GM23338 (cell line): Measurements from ENCODE around the gene SMOC1. TPM values are rescaled to one million over a fixed set of nuclear protein-coding genes. Genes with fewer than 3 reads are reported as not detected.

Source experiments
- ATAC-seq: fragments of 200-7000 bp; cut with Tn5 transposase; 3 replicates; pipeline ENCODE4 v1.9.1; 2020
- DNase-seq: peaks from one replicate; pipeline ENCODE4 v3.0.0-alpha.2; 2015; ENCODE audit warnings: low spot score
- H2AFZ ChIP-seq: fragments of 200-600 bp; sonication (generic); 2 replicates; pipeline ENCODE4 v1.8.0; 2016; ENCODE audit warnings: antibody characterized with exemption, mild to moderate bottlenecking, moderate library complexity
- H3F3A ChIP-seq: fragments of 200-600 bp; sonication (generic); replicated peaks from 2 replicates; pipeline ENCODE4 v1.8.0; 2017; ENCODE audit warnings: antibody characterized with exemption, mixed run types, low read depth
- H3K27ac ChIP-seq: fragments of 200-600 bp; sonication (generic); 2 replicates; pipeline ENCODE4 v1.6.1; 2016; ENCODE audit warnings: low read depth
- H3K27me3 ChIP-seq: fragments of 200-600 bp; sonication (generic); 2 replicates; pipeline ENCODE4 v1.8.0; 2016; ENCODE audit warnings: mild to moderate bottlenecking, mixed run types, moderate library complexity; ENCODE audit not compliant: insufficient read depth
- H3K36me3 ChIP-seq: fragments of 200-600 bp; sonication (generic); 2 replicates; pipeline ENCODE4 v1.8.0; 2016; ENCODE audit warnings: mild to moderate bottlenecking; ENCODE audit not compliant: insufficient read depth
- H3K4me1 ChIP-seq: fragments of 200-600 bp; sonication (generic); 2 replicates; pipeline ENCODE4 v1.8.0; 2016; ENCODE audit warnings: mild to moderate bottlenecking, moderate library complexity; ENCODE audit not compliant: insufficient read depth
- H3K4me2 ChIP-seq: fragments of 200-600 bp; sonication (generic); 2 replicates; pipeline ENCODE4 v1.7.1; 2017; ENCODE audit warnings: mixed run types
- H3K4me3 ChIP-seq: fragments of 200-600 bp; sonication (generic); 2 replicates; pipeline ENCODE4 v1.6.1; 2016; ENCODE audit warnings: mixed run types
- H3K79me2 ChIP-seq: fragments of 200-600 bp; sonication (generic); replicated peaks from 2 replicates; pipeline ENCODE4 v1.8.0; 2017; ENCODE audit warnings: mild to moderate bottlenecking; ENCODE audit not compliant: insufficient read depth
- H3K9me2 ChIP-seq: fragments of 200-600 bp; sonication (generic); 2 replicates; pipeline ENCODE4 v1.8.0; 2017; ENCODE audit not compliant: insufficient read depth
- H4K20me1 ChIP-seq: fragments of 200-600 bp; sonication (generic); replicated peaks from 2 replicates; pipeline ENCODE4 v1.8.0; 2017; ENCODE audit warnings: mild to moderate bottlenecking; ENCODE audit not compliant: insufficient read depth
- H3K27ac Mint-ChIP-seq: 2 replicates; pipeline ENCODE4 v1.8.0; 2020; ENCODE audit warnings: inconsistent platforms, mild to moderate bottlenecking, moderate library complexity, mixed read lengths
- H3K27me3 Mint-ChIP-seq: 3 replicates; pipeline ENCODE4 v1.8.0; 2022; ENCODE audit warnings: low read depth, mild to moderate bottlenecking, moderate library complexity, mixed read lengths, inconsistent platforms; ENCODE audit not compliant: insufficient read depth, poor library complexity
- H3K36me3 Mint-ChIP-seq: 3 replicates; pipeline ENCODE4 v1.8.0; 2021; ENCODE audit warnings: low read depth, mild to moderate bottlenecking, inconsistent platforms, moderate library complexity, mixed read lengths
- H3K4me1 Mint-ChIP-seq: 3 replicates; pipeline ENCODE4 v1.8.0; 2020; ENCODE audit warnings: mild to moderate bottlenecking, inconsistent platforms, mixed read lengths
- H3K4me3 Mint-ChIP-seq: 3 replicates; pipeline ENCODE4 v1.8.0; 2021; ENCODE audit warnings: moderate library complexity, mild to moderate bottlenecking, inconsistent platforms, mixed read lengths
- H3K9me3 Mint-ChIP-seq: 3 replicates; pipeline ENCODE4 v1.8.0; 2020; ENCODE audit warnings: moderate library complexity, mild to moderate bottlenecking, inconsistent platforms, mixed read lengths
- CREB1 ChIP-seq: fragments of 250-450 bp; sonication (Bioruptor Pico); IDR thresholded peaks from 2 replicates; pipeline ENCODE4 v1.5.0; 2020; ENCODE audit warnings: low read depth, mild to moderate bottlenecking, moderate library complexity
- CTCF ChIP-seq, 2 experiments: fragments of 200-600 bp in 1 of 2; sonication (generic) in 1 of 2; conservative IDR thresholded peaks; 2 replicates each; pipeline versions ENCODE4 v1.5.1 to v1.6.1; 2016 to 2017; ENCODE audit warnings: antibody characterized with exemption in 2 of 2, low read depth in 2 of 2, mild to moderate bottlenecking in 2 of 2, moderate library complexity in 1 of 2
- EZH2 ChIP-seq: fragments of 200-600 bp; sonication (generic); IDR thresholded peaks from one replicate; pipeline ENCODE4 v1.8.0; 2017; ENCODE audit warnings: antibody characterized with exemption, mild to moderate bottlenecking, low read depth; ENCODE audit not compliant: unreplicated experiment
- EZH2phosphoT487 ChIP-seq: fragments of 200-600 bp; sonication (generic); IDR thresholded peaks from one replicate; pipeline ENCODE4 v1.8.1; 2018; ENCODE audit warnings: antibody characterized with exemption; ENCODE audit not compliant: unreplicated experiment
- JUNB ChIP-seq: IDR thresholded peaks from one replicate; pipeline ENCODE4 v1.6.1; 2016; ENCODE audit warnings: antibody characterized with exemption; ENCODE audit not compliant: unreplicated experiment
- NANOG ChIP-seq: IDR thresholded peaks from 2 replicates; pipeline ENCODE4 v1.6.1; 2016; ENCODE audit warnings: antibody characterized with exemption, borderline replicate concordance
- POLR2AphosphoS5 ChIP-seq: IDR thresholded peaks from 2 replicates; pipeline ENCODE4 v1.6.1; 2016; ENCODE audit warnings: antibody characterized with exemption, low read depth
- REST ChIP-seq: IDR thresholded peaks from one replicate; pipeline ENCODE4 v1.6.1; 2018; ENCODE audit warnings: antibody characterized with exemption; ENCODE audit not compliant: unreplicated experiment
- STAT1 ChIP-seq: IDR thresholded peaks from one replicate; pipeline ENCODE4 v1.6.1; 2016; ENCODE audit warnings: antibody characterized with exemption; ENCODE audit not compliant: unreplicated experiment
- ZNF114 ChIP-seq: fragments of 250-450 bp; sonication (Bioruptor Pico); IDR thresholded peaks from 2 replicates; pipeline ENCODE4 v1.5.0; 2020; ENCODE audit warnings: mild to moderate bottlenecking, moderate library complexity
- ZNF331 ChIP-seq: fragments of 250-450 bp; sonication (Bioruptor Pico); IDR thresholded peaks from 2 replicates; pipeline ENCODE4 v1.5.0; 2020; ENCODE audit warnings: low read depth, mild to moderate bottlenecking, moderate library complexity
- polyA plus RNA-seq: library from polyadenylated mRNA; unstranded; fragments of >200 nt; fragmentation: Nextera tagmentation; extraction: Ambion mirVana; gene quantifications from 2 replicates; pipeline ENCODE4 v1.2.1, GENCODE V29; 2016
- total RNA-seq: library from RNA; depleted of rRNA; stranded (reverse); fragments of >200 nt; shearing (Covaris generic); gene quantifications from 2 replicates; pipeline ENCODE4 v1.2.3, GENCODE V29; 2014
- TF ChIP-seq, protein P1 (sequence below): IDR thresholded peaks from 2 replicates; pipeline ENCODE4 v1.6.1; 2016; ENCODE audit warnings: antibody characterized with exemption
- TF ChIP-seq, protein P2 (sequence below): fragments of 250-450 bp; sonication (Bioruptor Pico); IDR thresholded peaks from 2 replicates; pipeline ENCODE4 v1.5.0; 2020; ENCODE audit warnings: mild to moderate bottlenecking, moderate library complexity

SMOC1 gene
- total and polyA plus RNA-seq, 2 experiments from 2014 or later = 0.79 to 1.6 TPM

DNA sequence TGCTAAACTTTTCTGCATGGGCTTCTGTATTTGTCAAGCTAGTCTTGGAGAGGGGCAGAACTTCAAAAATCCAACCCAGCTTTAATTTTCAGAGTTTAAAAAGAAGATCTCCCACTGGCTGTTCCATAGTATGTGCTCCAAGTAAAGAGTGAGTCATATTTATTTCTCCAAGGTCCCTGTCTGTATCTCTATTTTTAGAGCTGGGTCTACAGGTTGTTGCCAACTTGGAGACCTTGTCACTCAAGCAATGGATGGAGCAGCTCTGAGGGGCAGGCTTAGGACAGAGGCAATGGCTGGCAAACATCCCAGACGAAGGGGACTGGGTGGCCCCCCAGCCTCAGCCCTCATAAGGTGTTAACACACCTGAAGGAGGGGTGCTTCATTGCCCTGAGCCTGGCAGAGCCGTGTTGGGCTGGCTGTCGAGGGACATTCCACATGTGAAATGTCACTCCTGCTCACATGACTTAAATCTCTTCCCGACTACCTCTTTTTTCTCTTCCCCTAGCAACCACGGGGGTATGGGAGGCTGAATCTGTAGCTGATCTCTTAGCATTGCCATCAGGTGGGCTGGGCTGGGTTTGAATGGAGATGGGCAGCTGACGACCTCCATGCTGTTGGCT lies 103.1 kb downstream of the SMOC1 start:
- Histone ChIP-seq H3K9me2 (peaks cover 5% of the 10 kb centered on the region), H3K79me2 (no peaks in the 10 kb centered on the region), H3K36me3 (no peaks in the 10 kb centered on the region), H4K20me1 (no peaks in the 10 kb centered on the region), H3K4me3 (no peak overlapping the region), H3K27me3 (no peaks in the 10 kb centered on the region), H2AFZ (no peak overlapping the region), H3K4me1 (peaks cover 3% of the 10 kb centered on the region), H3K27ac (no peak overlapping the region), H3F3A (no peaks in the 10 kb centered on the region), H3K4me2 (no peak overlapping the region)
- H3K4me1 Mint-ChIP-seq = peaks cover 32% of the 10 kb centered on the region
- no peaks in the 10 kb centered on the region for H3K9me3 Mint-ChIP-seq
- no peak overlapping the region for H3K4me3 Mint-ChIP-seq
- H3K36me3 Mint-ChIP-seq = no peaks in the 10 kb centered on the region
- H3K27me3 Mint-ChIP-seq = peaks cover 6% of the 10 kb centered on the region
- H3K27ac Mint-ChIP-seq = no peak overlapping the region
- DNase-seq = no peak
- ATAC-seq = no peak
- TF ChIP-seq, protein P1, sequence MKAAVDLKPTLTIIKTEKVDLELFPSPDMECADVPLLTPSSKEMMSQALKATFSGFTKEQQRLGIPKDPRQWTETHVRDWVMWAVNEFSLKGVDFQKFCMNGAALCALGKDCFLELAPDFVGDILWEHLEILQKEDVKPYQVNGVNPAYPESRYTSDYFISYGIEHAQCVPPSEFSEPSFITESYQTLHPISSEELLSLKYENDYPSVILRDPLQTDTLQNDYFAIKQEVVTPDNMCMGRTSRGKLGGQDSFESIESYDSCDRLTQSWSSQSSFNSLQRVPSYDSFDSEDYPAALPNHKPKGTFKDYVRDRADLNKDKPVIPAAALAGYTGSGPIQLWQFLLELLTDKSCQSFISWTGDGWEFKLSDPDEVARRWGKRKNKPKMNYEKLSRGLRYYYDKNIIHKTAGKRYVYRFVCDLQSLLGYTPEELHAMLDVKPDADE = no peak
- TF ChIP-seq ZNF114 (CRISPR knock-in tag) (no peak), EZH2 (no peak), CTCF (conservative IDR thresholded peaks at IDR 0.05; ENCODE audit: low read depth in 2 of 2) (no peak), ZNF331 (no peak), POLR2AphosphoS5 (no peak), EZH2phosphoT487 (no peak), CREB1 (CRISPR knock-in tag) (no peak), REST (no peak), JUNB (no peak), STAT1 (no peak), NANOG (no peak)
- TF ChIP-seq, protein P2, sequence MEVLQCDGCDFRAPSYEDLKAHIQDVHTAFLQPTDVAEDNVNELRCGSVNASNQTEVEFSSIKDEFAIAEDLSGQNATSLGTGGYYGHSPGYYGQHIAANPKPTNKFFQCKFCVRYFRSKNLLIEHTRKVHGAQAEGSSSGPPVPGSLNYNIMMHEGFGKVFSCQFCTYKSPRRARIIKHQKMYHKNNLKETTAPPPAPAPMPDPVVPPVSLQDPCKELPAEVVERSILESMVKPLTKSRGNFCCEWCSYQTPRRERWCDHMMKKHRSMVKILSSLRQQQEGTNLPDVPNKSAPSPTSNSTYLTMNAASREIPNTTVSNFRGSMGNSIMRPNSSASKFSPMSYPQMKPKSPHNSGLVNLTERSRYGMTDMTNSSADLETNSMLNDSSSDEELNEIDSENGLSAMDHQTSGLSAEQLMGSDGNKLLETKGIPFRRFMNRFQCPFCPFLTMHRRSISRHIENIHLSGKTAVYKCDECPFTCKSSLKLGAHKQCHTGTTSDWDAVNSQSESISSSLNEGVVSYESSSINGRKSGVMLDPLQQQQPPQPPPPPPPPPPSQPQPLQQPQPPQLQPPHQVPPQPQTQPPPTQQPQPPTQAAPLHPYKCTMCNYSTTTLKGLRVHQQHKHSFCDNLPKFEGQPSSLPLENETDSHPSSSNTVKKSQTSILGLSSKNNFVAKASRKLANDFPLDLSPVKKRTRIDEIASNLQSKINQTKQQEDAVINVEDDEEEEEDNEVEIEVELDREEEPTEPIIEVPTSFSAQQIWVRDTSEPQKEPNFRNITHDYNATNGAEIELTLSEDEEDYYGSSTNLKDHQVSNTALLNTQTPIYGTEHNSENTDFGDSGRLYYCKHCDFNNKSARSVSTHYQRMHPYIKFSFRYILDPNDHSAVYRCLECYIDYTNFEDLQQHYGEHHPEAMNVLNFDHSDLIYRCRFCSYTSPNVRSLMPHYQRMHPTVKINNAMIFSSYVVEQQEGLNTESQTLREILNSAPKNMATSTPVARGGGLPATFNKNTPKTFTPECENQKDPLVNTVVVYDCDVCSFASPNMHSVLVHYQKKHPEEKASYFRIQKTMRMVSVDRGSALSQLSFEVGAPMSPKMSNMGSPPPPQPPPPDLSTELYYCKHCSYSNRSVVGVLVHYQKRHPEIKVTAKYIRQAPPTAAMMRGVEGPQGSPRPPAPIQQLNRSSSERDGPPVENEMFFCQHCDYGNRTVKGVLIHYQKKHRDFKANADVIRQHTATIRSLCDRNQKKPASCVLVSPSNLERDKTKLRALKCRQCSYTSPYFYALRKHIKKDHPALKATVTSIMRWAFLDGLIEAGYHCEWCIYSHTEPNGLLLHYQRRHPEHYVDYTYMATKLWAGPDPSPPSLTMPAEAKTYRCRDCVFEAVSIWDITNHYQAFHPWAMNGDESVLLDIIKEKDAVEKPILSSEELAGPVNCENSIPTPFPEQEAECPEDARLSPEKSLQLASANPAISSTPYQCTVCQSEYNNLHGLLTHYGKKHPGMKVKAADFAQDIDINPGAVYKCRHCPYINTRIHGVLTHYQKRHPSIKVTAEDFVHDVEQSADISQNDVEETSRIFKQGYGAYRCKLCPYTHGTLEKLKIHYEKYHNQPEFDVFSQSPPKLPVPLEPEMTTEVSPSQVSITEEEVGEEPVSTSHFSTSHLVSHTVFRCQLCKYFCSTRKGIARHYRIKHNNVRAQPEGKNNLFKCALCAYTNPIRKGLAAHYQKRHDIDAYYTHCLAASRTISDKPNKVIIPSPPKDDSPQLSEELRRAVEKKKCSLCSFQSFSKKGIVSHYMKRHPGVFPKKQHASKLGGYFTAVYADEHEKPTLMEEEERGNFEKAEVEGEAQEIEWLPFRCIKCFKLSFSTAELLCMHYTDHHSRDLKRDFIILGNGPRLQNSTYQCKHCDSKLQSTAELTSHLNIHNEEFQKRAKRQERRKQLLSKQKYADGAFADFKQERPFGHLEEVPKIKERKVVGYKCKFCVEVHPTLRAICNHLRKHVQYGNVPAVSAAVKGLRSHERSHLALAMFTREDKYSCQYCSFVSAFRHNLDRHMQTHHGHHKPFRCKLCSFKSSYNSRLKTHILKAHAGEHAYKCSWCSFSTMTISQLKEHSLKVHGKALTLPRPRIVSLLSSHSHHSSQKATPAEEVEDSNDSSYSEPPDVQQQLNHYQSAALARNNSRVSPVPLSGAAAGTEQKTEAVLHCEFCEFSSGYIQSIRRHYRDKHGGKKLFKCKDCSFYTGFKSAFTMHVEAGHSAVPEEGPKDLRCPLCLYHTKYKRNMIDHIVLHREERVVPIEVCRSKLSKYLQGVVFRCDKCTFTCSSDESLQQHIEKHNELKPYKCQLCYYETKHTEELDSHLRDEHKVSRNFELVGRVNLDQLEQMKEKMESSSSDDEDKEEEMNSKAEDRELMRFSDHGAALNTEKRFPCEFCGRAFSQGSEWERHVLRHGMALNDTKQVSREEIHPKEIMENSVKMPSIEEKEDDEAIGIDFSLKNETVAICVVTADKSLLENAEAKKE (CRISPR knock-in tag) = no peak
